Myocyte (in vitro differentiated cells): Measurements from ENCODE around the gene S100A16. TPM values are rescaled to one million over a fixed set of nuclear protein-coding genes. Genes with fewer than 3 reads are reported as not detected.

Experiments used
- DNase-seq: peaks from one replicate; pipeline ENCODE4 v3.0.0-alpha.2; 2012; ENCODE audit warnings: low read depth
- total RNA-seq: library from RNA; depleted of rRNA; stranded (reverse); fragments of >200 nt; gene quantifications from 2 replicates; pipeline ENCODE4 v1.2.3, GENCODE V29; 2014

S100A16 gene
- total RNA-seq, 1 donor from 2014 or later: 591 TPM

DNA sequence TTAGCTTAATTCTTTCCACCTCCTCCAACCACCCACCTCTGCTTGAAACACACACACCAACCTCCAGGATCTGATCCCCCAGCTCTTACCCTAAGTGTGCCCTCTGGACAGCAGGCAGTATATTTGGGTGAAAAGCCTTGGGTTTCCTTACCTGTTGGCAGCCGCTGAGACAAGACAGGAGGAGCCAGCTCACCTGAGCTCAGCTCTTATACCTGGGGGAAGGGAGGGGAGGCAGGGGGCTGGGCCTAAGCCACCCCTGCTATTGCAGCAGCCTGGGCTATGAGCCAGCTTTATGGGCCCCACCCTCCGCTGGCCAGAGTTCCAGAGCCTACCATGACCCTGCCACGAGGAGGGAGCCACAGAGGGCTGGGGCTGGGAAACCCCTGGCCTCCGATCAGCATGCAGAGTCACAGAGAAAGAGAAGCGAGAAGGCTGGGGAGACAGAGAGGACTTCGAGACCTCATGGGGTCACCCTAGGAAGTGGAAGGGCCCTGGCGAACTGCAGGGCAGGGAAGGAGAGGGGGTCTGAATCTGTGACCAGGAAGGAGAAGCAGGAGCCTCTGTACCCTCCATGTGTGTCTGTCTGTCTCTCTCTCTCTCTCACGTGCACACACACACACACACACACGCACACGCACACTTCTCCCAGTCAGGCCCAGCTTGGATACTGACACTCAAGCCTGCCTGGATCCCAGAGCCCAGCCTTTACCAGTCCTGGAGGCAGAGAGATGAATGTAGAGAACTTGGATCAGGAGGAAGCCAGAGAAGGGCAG is 3.4 kb upstream of the S100A16 start, which contains the start of gene S100A14:
Gene S100A14, minus strand, starts transcription at position 182 of the 773 bp plus-strand sequence. CDS start 467 bp downstream, outside the sequence.
- peak; percentile 37 for DNase-seq

DNA sequence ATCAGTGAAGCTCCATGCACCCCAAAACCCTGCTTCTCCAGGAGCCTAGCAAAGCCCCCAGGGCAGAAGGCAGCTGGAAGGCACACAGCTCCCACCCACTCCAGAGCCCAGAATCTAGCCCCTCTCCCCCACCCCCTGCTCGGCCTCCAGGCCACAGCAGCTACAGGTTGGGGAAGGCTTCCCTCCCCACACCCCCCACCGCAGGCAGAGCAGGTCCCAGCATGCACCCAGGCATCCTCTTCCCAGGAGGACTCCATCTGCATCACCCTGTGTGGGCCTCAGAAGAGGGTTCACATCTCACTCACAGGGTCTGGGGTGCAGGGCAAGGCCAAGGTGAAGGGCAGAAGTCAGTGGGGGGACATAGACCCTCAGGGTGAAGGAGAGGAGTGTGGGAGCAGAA is 2.5 kb upstream of the S100A16 start:
- no peak for DNase-seq

DNA sequence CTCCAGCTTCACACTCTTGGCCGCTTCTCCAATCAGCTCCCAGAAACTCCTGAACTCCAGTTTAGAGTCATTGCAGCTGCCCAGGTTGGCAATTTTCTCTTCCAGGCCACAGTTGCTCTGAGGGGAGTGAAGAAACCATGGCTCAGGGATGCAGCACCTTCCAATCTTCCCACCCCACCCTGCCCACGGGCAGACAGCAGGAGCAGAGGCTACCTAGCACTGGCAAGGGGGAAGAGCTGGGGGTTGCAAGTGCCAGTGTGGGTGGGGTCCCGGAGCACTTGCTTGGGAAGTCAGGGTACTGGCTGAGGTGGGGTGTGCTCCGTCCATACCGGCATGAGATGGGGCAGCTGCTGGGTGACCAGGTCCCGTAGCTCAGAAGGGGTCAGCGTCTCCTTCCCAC is 2.0 kb upstream of the S100A16 start:
- no peak for DNase-seq

GRCh38 chr1:153614189-153614900 is 1.4 kb upstream of the S100A16 start:
- DNase-seq: no peak

DNA sequence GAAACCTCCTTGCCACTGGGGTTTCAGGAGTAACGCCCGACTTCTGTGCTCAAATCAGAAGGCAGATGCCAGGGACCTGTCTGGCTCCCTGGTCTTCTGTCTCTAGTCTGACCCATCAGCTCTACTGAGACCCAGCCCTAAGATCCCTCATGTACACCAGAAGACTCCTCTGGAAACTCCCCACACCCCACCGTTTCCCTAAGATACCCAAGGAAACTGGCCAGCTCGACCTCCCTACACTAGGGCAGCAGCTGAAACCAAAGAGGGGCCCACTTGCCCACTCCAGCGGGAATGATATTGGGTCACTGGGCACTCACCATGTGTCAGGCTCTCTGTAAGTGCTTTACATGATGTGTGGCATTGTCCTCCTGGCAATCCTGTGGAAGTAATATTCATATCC is 469 bp upstream of the S100A16 start:
- DNase-seq: peak; percentile 37

GRCh38 chr1:153612111-153612754 is 704 bp downstream of the S100A16 start:
- peak; percentile 81 for DNase-seq

GRCh38 chr1:153611356-153611755 is 1.6 kb downstream of the S100A16 start:
- DNase-seq: no peak

- DNase-seq: peak; percentile 73
These were observed 2.1 kb downstream of the S100A16 start for GRCh38 chr1:153610811-153611301.

GRCh38 chr1:153610334-153610733 is 2.6 kb downstream of the S100A16 start:
- peak; percentile 85 for DNase-seq

GRCh38 chr1:153609585-153609907 is 3.4 kb downstream of the S100A16 start:
- no peak for DNase-seq

- DNase-seq: peak; percentile 97
These were observed 4.0 kb downstream of the S100A16 start for GRCh38 chr1:153608742-153609584.

DNA sequence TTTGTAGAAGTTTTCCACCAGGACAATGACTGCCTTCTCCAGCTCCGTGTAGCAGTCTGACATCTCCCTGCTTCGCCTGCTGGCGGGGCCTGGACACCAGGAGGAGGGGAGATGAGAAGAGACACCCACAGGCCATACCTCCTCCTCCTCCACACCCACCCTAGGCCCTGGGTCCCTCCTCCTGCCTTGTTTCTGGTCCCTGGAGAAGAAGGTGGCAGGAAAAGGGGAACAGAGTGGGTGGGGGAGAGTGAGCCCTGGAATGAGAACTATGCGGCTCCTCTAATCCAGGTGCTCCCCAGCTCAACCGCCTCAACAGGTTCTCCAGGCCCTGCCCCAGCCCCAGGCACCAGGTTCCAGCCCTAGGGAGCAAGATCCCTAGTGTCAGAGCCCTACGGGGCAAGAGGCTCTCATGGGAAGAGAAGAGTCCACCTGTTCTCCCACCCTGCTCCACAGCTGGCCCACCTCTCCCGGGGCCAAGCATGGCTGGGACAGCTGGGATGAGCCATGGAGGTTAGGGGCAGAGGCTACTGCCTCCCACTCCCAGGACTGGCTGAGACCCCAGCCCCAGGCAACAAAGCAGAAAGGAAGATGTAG is 4.8 kb downstream of the S100A16 start:
- DNase-seq: peak; percentile 64

DNA sequence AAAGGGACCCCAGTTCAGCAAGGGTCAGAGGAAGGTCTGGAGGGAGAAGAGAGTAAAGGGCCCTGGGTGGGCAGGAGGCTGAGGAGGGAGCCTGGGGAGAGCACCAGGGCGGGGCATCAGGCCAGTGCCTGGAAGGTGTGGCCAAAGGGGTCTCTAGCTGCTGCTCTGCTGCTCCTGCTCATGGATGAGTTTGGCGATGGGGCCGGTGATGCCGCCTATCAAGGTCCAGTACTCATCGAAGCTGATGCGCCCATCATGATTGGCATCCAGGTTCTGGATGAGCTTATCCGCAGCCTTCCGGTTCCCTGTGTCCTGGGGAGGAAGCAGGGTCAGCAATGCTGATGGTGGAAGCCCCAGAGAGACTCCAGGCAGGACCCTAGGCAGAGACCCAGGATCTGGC is 5.6 kb downstream of the S100A16 start:
- no peak for DNase-seq

DNA sequence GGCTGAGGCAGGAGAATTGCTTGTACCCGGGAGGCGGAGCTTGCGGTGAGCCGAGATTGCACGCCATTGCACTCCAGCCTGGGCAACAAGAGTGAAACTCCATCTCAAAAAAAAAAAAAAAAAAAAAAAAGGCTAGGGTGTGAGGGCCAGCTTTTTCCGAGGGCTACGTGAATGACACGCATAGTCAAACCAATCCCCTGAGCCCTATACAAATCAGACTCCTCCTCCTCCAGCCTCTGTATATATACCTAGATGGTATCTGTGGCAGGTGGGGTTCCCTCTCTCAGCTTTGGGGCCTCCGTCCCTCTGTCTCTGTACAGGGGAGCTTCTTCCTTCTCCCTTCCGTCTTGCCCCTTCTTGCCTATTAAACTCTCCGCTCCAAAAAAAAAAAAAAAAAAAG is 6.7 kb downstream of the S100A16 start:
- no peak for DNase-seq

- DNase-seq: no peak
These were observed 10.2 kb downstream of the S100A16 start for GRCh38 chr1:153602749-153603148.

- no peak for DNase-seq
These were observed 13.1 kb downstream of the S100A16 start for GRCh38 chr1:153599847-153600246.

DNA sequence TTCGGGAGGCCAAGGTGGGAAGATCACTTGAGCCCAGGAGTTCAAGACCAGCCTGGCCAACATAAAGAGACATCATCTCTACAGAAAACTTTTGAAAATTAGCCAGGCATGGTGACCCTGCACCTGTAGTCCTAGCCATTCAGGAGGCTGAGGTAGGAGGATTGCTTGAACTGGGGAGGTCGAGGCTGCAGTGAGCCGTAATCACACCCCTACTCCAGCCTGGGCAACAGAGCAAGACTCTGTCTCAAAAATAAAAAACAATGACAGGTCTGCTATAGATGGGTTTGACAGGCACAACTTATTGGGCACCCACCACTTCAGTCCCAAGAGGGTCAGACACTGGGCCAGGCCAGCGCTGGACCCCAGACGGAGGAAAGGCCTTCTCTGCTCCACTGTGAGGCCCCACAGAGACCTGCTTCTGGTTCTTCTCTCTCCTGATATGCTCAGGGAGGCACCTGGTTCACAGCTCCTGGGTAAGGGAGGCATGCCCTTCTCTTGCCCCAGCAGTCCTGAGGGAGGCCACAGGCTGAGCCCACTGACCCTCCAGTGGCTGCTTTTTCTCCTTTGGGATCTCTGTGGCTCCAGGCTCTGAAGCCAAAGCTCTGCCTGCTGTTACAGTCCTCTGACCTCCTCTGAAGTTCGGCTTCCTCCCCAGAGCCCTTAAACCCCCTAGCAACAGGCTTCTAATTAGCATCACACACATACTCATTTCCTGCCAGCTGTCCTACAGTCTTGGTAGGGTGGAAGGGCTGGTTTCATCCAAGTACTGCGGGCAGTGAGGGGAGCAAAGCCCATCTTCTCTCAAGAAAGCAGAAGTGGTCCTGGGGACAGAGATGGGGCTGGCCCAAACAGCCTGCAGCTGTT is 14.4 kb downstream of the S100A16 start:
- peak; percentile 91 for DNase-seq

DNA sequence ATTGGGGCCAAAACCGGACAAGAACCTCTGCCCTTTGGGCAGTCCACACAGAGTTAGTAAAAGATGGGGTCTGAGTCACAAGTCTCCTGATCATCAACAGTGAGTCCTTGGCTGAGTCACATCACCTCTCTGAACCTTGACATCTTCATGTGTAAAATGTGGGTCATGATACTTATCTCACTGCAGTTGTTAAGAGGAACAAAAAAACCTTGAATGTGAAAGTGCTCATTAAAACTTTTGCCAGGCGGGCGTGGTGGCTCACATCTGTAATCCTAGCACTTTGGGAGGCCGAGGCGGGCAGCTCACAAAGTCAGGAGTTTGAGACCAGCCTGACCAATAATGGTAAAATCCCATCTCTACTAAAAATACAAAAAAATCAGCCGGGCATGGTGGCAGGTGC is 15.7 kb downstream of the S100A16 start:
- DNase-seq: no peak

DNA sequence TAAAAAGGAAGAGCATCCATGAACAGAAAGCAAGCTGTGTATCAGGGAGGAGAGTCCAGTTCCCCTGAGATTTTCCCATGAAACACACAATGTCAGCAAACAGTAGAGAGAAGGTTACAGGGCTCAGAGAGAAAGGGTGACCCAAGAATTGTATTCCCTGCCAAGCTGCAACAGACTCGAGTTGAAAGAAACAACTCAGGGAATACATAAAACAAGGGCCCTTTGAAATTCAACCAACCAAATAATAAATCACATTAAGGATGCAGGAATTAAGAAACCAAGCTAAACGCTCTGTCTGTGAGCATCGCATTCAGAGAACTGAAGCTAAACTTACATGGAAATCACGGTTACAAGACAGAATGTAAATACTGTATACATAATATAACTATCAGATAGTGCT is 20.2 kb downstream of the S100A16 start:
- no peak for DNase-seq

DNA sequence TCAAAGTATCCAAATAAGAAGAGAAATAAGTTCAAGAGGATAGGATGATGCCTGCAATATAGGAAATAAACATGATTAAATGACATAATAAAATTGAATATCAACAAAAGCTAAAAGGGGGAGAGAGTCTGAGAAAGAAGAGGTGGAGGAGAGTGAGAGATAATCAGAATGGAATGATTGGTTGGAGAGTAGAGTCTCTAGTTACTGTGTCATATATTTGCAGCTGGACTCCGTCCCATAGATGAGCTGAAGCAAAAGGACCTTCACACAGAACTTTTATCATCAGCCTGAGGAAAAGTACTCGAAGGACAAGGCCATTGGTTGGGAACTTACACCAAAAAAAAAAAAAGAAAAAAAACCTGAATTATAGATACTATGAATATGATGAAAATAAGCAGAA is 24.5 kb downstream of the S100A16 start:
- no peak for DNase-seq
